GM06990 (cell line): Measurements from ENCODE around the gene COL27A1.

Experiments used
- DNase-seq: peaks from one replicate; pipeline ENCODE4 v3.0.0-alpha.2; 2011; ENCODE audit not compliant: insufficient read length; ENCODE audit errors: extremely low read depth
- H3K27me3 ChIP-seq: replicated peaks from 2 replicates; pipeline ENCODE4 v1.6.0; 2011; ENCODE audit warnings: low read length; ENCODE audit not compliant: control insufficient read depth, insufficient read depth
- H3K36me3 ChIP-seq: 2 replicates; pipeline ENCODE4 v1.5.1; 2011; ENCODE audit warnings: low read length; ENCODE audit not compliant: control insufficient read depth, insufficient read depth
- H3K4me3 ChIP-seq: replicated peaks from 2 replicates; pipeline ENCODE4 v1.5.1; 2011; ENCODE audit warnings: low read depth, mild to moderate bottlenecking, control low read depth, low read length
- CTCF ChIP-seq: IDR thresholded peaks from 2 replicates; pipeline ENCODE4 v1.5.1; 2011; ENCODE audit warnings: low read length, control low read depth, mild to moderate bottlenecking, inconsistent platforms; ENCODE audit not compliant: insufficient read depth, poor library complexity, severe bottlenecking

COL27A1 gene

GRCh38 chr9:114121227-114122135, 33.9 kb upstream of the COL27A1 start:
- peaks cover 2% of the 10 kb centered on the region for H3K27me3 ChIP-seq
- H3K36me3 ChIP-seq = no peaks in the 10 kb centered on the region
- H3K4me3 ChIP-seq = no peak overlapping the region
- no peak for DNase-seq
- no peak for TF ChIP-seq CTCF

- H3K27me3 ChIP-seq = peaks cover 2% of the 10 kb centered on the region
- DNase-seq = no peak
- no peak overlapping the region for H3K4me3 ChIP-seq
- TF ChIP-seq CTCF = no peak
- no peaks in the 10 kb centered on the region for H3K36me3 ChIP-seq
These were observed 33.0 kb upstream of the COL27A1 start for GRCh38 chr9:114122136-114123027.

GRCh38 chr9:114123031-114123977, 32.0 kb upstream of the COL27A1 start:
- no peak for DNase-seq
- TF ChIP-seq CTCF = no peak
- peaks cover 2% of the 10 kb centered on the region for H3K27me3 ChIP-seq
- no peaks in the 10 kb centered on the region for H3K36me3 ChIP-seq
- H3K4me3 ChIP-seq = no peak overlapping the region

GRCh38 chr9:114124138-114124537, 31.2 kb upstream of the COL27A1 start:
- peaks cover 2% of the 10 kb centered on the region for H3K27me3 ChIP-seq
- no peaks in the 10 kb centered on the region for H3K36me3 ChIP-seq
- no peak for TF ChIP-seq CTCF
- H3K4me3 ChIP-seq = no peak overlapping the region
- DNase-seq = no peak
